Loucy (cell line): ENCODE measurements around the gene MAK.
A peak's percentile ranks its signal among the peaks of the same experiment; 100 is the strongest.

Source experiments
- H2AFZ ChIP-seq: fragments of 200-600 bp; sonication (generic); 2 replicates; pipeline ENCODE4 v1.6.0; 2016; ENCODE audit warnings: antibody characterized with exemption, mild to moderate bottlenecking, low read length, moderate library complexity
- H3F3A ChIP-seq: fragments of 200-600 bp; 2 replicates; pipeline ENCODE4 v1.6.0; 2016; ENCODE audit warnings: antibody characterized with exemption, low read depth, mild to moderate bottlenecking
- H3K27me3 ChIP-seq: fragments of 200-600 bp; sonication (generic); 2 replicates; pipeline ENCODE4 v1.6.1; 2014; ENCODE audit warnings: low read length, mild to moderate bottlenecking; ENCODE audit not compliant: insufficient read depth, poor library complexity, severe bottlenecking
- H3K36me3 ChIP-seq: fragments of 200-600 bp; sonication (generic); 2 replicates; pipeline ENCODE4 v1.6.1; 2016; ENCODE audit warnings: low read length; ENCODE audit not compliant: insufficient read depth
- H3K4me1 ChIP-seq: fragments of 200-600 bp; sonication (generic); 2 replicates; pipeline ENCODE4 v1.5.1; 2014; ENCODE audit warnings: low read length, mild to moderate bottlenecking; ENCODE audit not compliant: insufficient read depth, poor library complexity, severe bottlenecking
- H3K4me2 ChIP-seq: fragments of 200-600 bp; sonication (generic); 2 replicates; pipeline ENCODE4 v1.6.0; 2014; ENCODE audit warnings: antibody characterized with exemption, low read length, low read depth, mild to moderate bottlenecking; ENCODE audit not compliant: poor library complexity, severe bottlenecking
- H3K4me3 ChIP-seq: fragments of 200-600 bp; sonication (generic); 2 replicates; pipeline ENCODE4 v1.5.1; 2014; ENCODE audit warnings: low read length, mild to moderate bottlenecking, mixed read lengths; ENCODE audit not compliant: poor library complexity, severe bottlenecking
- H3K79me2 ChIP-seq: fragments of 200-600 bp; sonication (generic); 2 replicates; pipeline ENCODE4 v1.6.1; 2014; ENCODE audit warnings: low read length; ENCODE audit not compliant: insufficient read depth
- H3K9ac ChIP-seq: fragments of 200-600 bp; sonication (generic); 2 replicates; pipeline ENCODE4 v1.6.0; 2014; ENCODE audit warnings: mild to moderate bottlenecking, low read depth, low read length, moderate library complexity; ENCODE audit not compliant: poor library complexity, severe bottlenecking
- H3K9me2 ChIP-seq: fragments of 200-600 bp; sonication (generic); replicated peaks from 2 replicates; pipeline ENCODE4 v1.6.1; 2016; ENCODE audit warnings: low read depth, low read length, mixed read lengths
- H3K9me3 ChIP-seq: fragments of 200-600 bp; sonication (generic); 2 replicates; pipeline ENCODE4 v1.6.1; 2014; ENCODE audit warnings: mild to moderate bottlenecking, antibody characterized with exemption, low read length, low read depth; ENCODE audit not compliant: insufficient read depth
- H4K20me1 ChIP-seq: fragments of 200-600 bp; sonication (generic); 2 replicates; pipeline ENCODE4 v1.6.0; 2014; ENCODE audit warnings: antibody characterized with exemption, low read length, mild to moderate bottlenecking; ENCODE audit not compliant: insufficient read depth, poor library complexity, severe bottlenecking
- CTCF ChIP-seq: fragments of 200-600 bp; sonication (generic); conservative IDR thresholded peaks from 2 replicates; pipeline ENCODE4 v1.5.1; 2014; ENCODE audit warnings: mild to moderate bottlenecking, antibody characterized with exemption, low read length
- EZH2phosphoT487 ChIP-seq: fragments of 200-600 bp; IDR thresholded peaks from 2 replicates; pipeline ENCODE4 v1.6.1; 2018; ENCODE audit warnings: antibody characterized with exemption, mild to moderate bottlenecking, moderate library complexity, borderline replicate concordance

The MAK gene

GRCh38 chr6:10720265-10720959 lies 117.9 kb downstream of the MAK start:
- Histone ChIP-seq H3K79me2 (peaks cover 21% of the 10 kb centered on the region), H3K4me3 (peak overlapping the region; percentile 66), H3K36me3 (no peaks in the 10 kb centered on the region), H2AFZ (no peak overlapping the region), H3K4me1 (peaks cover 31% of the 10 kb centered on the region), H3K27me3 (no peaks in the 10 kb centered on the region), H3K9me3 (no peaks in the 10 kb centered on the region), H3K4me2 (peak overlapping the region; percentile 43), H3K9me2 (no peaks in the 10 kb centered on the region), H4K20me1 (no peaks in the 10 kb centered on the region), H3K9ac (peak overlapping the region; percentile 71), H3F3A (no peaks in the 10 kb centered on the region)
- no peak for TF ChIP-seq CTCF
- no peak for TF ChIP-seq EZH2phosphoT487

GRCh38 chr6:10719964-10720264 lies 118.4 kb downstream of the MAK start:
- Histone ChIP-seq H3K4me1 (peaks cover 29% of the 10 kb centered on the region), H3K9me2 (no peaks in the 10 kb centered on the region), H3K36me3 (no peaks in the 10 kb centered on the region), H3K4me3 (peak overlapping the region; percentile 66), H3F3A (no peaks in the 10 kb centered on the region), H4K20me1 (no peaks in the 10 kb centered on the region), H3K4me2 (peak overlapping the region; percentile 43), H3K27me3 (no peaks in the 10 kb centered on the region), H3K9me3 (no peaks in the 10 kb centered on the region), H2AFZ (no peak overlapping the region), H3K9ac (peak overlapping the region; percentile 71), H3K79me2 (peaks cover 16% of the 10 kb centered on the region)
- TF ChIP-seq EZH2phosphoT487, result no peak
- TF ChIP-seq CTCF, result no peak

- Histone ChIP-seq H3K79me2 (peaks cover 12% of the 10 kb centered on the region), H2AFZ (no peak overlapping the region), H3K4me3 (no peak overlapping the region), H3K4me2 (no peak overlapping the region), H3K9ac (peak overlapping the region; percentile 48), H3F3A (no peaks in the 10 kb centered on the region), H3K36me3 (no peaks in the 10 kb centered on the region), H4K20me1 (no peaks in the 10 kb centered on the region), H3K9me2 (no peaks in the 10 kb centered on the region), H3K27me3 (no peaks in the 10 kb centered on the region), H3K9me3 (no peaks in the 10 kb centered on the region), H3K4me1 (peaks cover 24% of the 10 kb centered on the region)
- TF ChIP-seq CTCF (no peak), EZH2phosphoT487 (no peak)
Measured at GRCh38 chr6:10719296-10719963, 118.9 kb downstream of the MAK start.
